Tibial nerve (tissue), 4 donors: ENCODE measurements around the gene SPAG8. TPM values are rescaled to one million over a fixed set of nuclear protein-coding genes. Genes with fewer than 3 reads are reported as not detected.
A peak's percentile ranks its signal among the peaks of the same experiment; 100 is the strongest.

ENCODE experiments used
- DNase-seq, 2 donors: peaks; one replicate each; pipeline ENCODE4 v3.0.0-alpha.2; 2019; ENCODE audit warnings: low spot score in 2 of 2
- H3K27ac ChIP-seq, 4 donors: fragments of 200-600 bp; sonication (generic) in 3 of 4; one replicate each; pipeline ENCODE4 v1.5.1; 2017 to 2019; ENCODE audit warnings: mild to moderate bottlenecking in 1 of 4
- H3K27me3 ChIP-seq, 2 donors: fragments of 200-600 bp; sonication (generic) in 1 of 2; one replicate each; pipeline versions ENCODE4 v1.5.1 to v1.6.0; 2017 to 2019
- H3K36me3 ChIP-seq, 3 donors: fragments of 200-600 bp; sonication (generic); one replicate each; pipeline ENCODE4 v1.5.1; 2018 to 2019
- H3K4me1 ChIP-seq, 4 donors: fragments of 200-600 bp; sonication (generic) in 3 of 4; one replicate each; pipeline ENCODE4 v1.5.1; 2017 to 2019
- H3K4me3 ChIP-seq, 4 donors: fragments of 200-600 bp; sonication (generic) in 3 of 4; one replicate each; pipeline ENCODE4 v1.5.1; 2017 to 2019; ENCODE audit warnings: mild to moderate bottlenecking in 1 of 4, moderate library complexity in 1 of 4
- H3K9me3 ChIP-seq, 4 donors: fragments of 200-600 bp; sonication (generic) in 3 of 4; one replicate each; pipeline ENCODE4 v1.5.1; 2017 to 2019
- EP300 ChIP-seq, 2 donors: sonication (generic); formaldehyde crosslinking; IDR thresholded peaks; one replicate each; pipeline ENCODE4 v1.6.1; 2017; ENCODE audit warnings: antibody characterized with exemption in 2 of 2, mild to moderate bottlenecking in 1 of 2
- POLR2A ChIP-seq, 2 donors: fragments of 450-650 bp; IDR thresholded peaks; one replicate each; pipeline ENCODE4 v1.6.1; 2017; ENCODE audit warnings: antibody characterized with exemption in 2 of 2, mild to moderate bottlenecking in 2 of 2, moderate library complexity in 2 of 2
- WGBS, 2 donors: methylation state at CpG; one replicate each; pipeline ENCODE4 v1.1.5; 2018; 5-methylcytosine and 5-hydroxymethylcytosine counted together
- total RNA-seq, 4 donors: library from RNA; depleted of rRNA; stranded (reverse); fragments of >200 nt; gene quantifications; one replicate each; pipeline ENCODE4 v1.1.0, GENCODE V29; 2016
- TF ChIP-seq, protein P1 (sequence below), 5 experiments: fragments of 200-600 bp in 3 of 5; fragments of 450-650 bp in 2 of 5; sonication (generic) in 3 of 5; IDR thresholded peaks; one replicate each; pipeline ENCODE4 v1.5.1; 2016 to 2019; ENCODE audit warnings: antibody characterized with exemption in 5 of 5, mild to moderate bottlenecking in 3 of 5, moderate library complexity in 2 of 5

The SPAG8 gene
- total RNA-seq, 4 donors from 2014 or later = 2.6 to 4.0 (median 3.5) TPM

GRCh38 chr9:35816708-35817107 is 4.6 kb upstream of the SPAG8 start:
- H3K36me3 ChIP-seq = no peaks in the 10 kb centered on the region
- TF ChIP-seq POLR2A (IDR thresholded peaks at IDR 0.05) = no peak
- TF ChIP-seq EP300 (IDR thresholded peaks at IDR 0.05) = no peak
- TF ChIP-seq, protein P1, sequence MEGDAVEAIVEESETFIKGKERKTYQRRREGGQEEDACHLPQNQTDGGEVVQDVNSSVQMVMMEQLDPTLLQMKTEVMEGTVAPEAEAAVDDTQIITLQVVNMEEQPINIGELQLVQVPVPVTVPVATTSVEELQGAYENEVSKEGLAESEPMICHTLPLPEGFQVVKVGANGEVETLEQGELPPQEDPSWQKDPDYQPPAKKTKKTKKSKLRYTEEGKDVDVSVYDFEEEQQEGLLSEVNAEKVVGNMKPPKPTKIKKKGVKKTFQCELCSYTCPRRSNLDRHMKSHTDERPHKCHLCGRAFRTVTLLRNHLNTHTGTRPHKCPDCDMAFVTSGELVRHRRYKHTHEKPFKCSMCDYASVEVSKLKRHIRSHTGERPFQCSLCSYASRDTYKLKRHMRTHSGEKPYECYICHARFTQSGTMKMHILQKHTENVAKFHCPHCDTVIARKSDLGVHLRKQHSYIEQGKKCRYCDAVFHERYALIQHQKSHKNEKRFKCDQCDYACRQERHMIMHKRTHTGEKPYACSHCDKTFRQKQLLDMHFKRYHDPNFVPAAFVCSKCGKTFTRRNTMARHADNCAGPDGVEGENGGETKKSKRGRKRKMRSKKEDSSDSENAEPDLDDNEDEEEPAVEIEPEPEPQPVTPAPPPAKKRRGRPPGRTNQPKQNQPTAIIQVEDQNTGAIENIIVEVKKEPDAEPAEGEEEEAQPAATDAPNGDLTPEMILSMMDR (IDR thresholded peaks at IDR 0.05) = no peak
- H3K27ac ChIP-seq = no peak overlapping the region
- WGBS, 2 donors = 45 to 53% methylated on average over 1 of the region's 1 CpG
- no peaks in the 10 kb centered on the region for H3K27me3 ChIP-seq
- H3K4me3 ChIP-seq = no peak overlapping the region
- peaks cover 8 to 35% (median 20%) of the 10 kb centered on the region in 4 donors for H3K4me1 ChIP-seq
- H3K9me3 ChIP-seq = no peaks in the 10 kb centered on the region
- no peak for DNase-seq

DNA sequence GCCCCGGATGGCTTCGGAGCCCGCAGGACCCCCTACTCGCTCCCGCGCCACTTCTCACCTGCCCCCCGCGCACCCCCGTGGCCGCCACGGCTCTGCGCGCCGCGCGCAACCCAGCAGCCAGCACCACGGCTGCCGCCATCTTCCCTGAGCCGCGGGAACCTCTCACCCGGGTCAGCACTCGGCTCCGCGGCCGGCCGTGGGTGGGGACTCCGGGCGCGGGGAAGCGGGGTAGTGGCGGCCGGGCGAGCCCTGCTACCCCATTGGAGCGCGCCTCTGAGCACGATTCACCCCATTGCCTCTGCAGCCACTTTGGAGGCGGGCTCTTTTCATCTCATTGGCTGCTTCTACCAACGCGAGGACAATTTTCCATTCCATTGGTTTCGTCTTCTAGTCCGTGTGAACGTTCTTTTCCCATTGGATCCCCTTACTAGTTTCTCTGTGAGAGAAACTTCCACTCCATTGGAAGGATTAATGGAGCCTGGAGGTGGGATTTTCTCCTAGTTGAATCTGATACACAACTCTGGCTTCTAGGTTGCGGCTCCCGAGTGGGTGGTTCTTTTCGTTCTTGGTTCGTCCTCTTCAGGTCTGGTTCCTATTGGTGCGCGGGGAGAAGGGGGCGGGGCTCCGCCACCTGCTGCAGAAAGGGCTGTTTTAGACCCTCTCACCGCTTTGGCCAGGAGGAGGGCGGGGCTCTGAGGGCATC is 2.9 kb upstream of the SPAG8 start, which contains the start of gene HINT2:
Gene HINT2, minus strand, starts transcription at position 202 of the 703 bp plus-strand sequence. Its CDS starts 63 bp downstream, at position 139.
- Histone ChIP-seq H3K27ac (peak within 1 kb of the TSS; percentile 93 to 100 (median 99)), H3K36me3 (peaks cover 0 to 5% (median 0%) of the 10 kb centered on the region in 3 donors), H3K4me1 (peaks cover 8 to 46% (median 25%) of the 10 kb centered on the region in 4 donors), H3K9me3 (no peaks in the 10 kb centered on the region), H3K4me3 (peak within 1 kb of the TSS; percentile 88 to 100 (median 98)), H3K27me3 (no peaks in the 10 kb centered on the region)
- TF ChIP-seq EP300 (IDR thresholded peaks at IDR 0.05) = peak; percentile 63 to 91
- TF ChIP-seq, protein P1 (IDR thresholded peaks at IDR 0.05) = peak in 3 of 5 experiments; percentile 1 to 45 (median 17)
- peak; percentile 93 to 94 for TF ChIP-seq POLR2A (IDR thresholded peaks at IDR 0.05)
- DNase-seq = peak; percentile 93 to 95
- WGBS, 2 donors = 0 to 1% methylated on average over 18 to 23 of the region's 52 CpGs

GRCh38 chr9:35814106-35814840 is 2.2 kb upstream of the SPAG8 start:
- 5 to 6% methylated on average over 22 to 27 of the region's 29 CpGs for WGBS, 2 donors

GRCh38 chr9:35813434-35814105 is 1.5 kb upstream of the SPAG8 start:
- Histone ChIP-seq H3K4me1 (peaks cover 8 to 46% (median 25%) of the 10 kb centered on the region in 4 donors), H3K9me3 (no peaks in the 10 kb centered on the region), H3K27ac (peak overlapping the region; percentile 93 to 100 (median 99)), H3K27me3 (no peaks in the 10 kb centered on the region), H3K4me3 (peak overlapping the region in 1 of 4 donors; percentile 100), H3K36me3 (peaks cover 0 to 18% (median 0%) of the 10 kb centered on the region in 3 donors)
- no peak for TF ChIP-seq EP300 (IDR thresholded peaks at IDR 0.05)
- no peak for TF ChIP-seq POLR2A (IDR thresholded peaks at IDR 0.05)
- TF ChIP-seq, protein P1 (IDR thresholded peaks at IDR 0.05) = no peak
- whole genome bisulfite sequencing, 2 donors = 77 to 81% methylated on average over 10 of the region's 10 CpGs
- DNase-seq = no peak

More at GRCh38 chr9:35814106-35814840, 2.2 kb upstream of the SPAG8 start:
- Histone ChIP-seq H3K4me1 (peaks cover 8 to 46% (median 25%) of the 10 kb centered on the region in 4 donors), H3K9me3 (no peaks in the 10 kb centered on the region), H3K27ac (peak overlapping the region; percentile 93 to 100 (median 99)), H3K27me3 (no peaks in the 10 kb centered on the region), H3K4me3 (peak overlapping the region; percentile 88 to 100 (median 98)), H3K36me3 (peaks cover 0 to 11% (median 0%) of the 10 kb centered on the region in 3 donors)
- DNase-seq = peak; percentile 49 to 56
- TF ChIP-seq POLR2A (IDR thresholded peaks at IDR 0.05) = no peak
- TF ChIP-seq, protein P1 (IDR thresholded peaks at IDR 0.05) = peak in 2 of 5 experiments; percentile 4 to 11
